ENCODE data around the gene DCC. TPM values are rescaled to one million over a fixed set of nuclear protein-coding genes. Genes with fewer than 3 reads are reported as not detected.

The DCC gene
- total and polyA plus RNA-seq, 2 of the 8 experiments (the other 6 are each of a cell fraction or from before 2014, with no cell fraction given), result 0.14 to 1.4 TPM

DNA sequence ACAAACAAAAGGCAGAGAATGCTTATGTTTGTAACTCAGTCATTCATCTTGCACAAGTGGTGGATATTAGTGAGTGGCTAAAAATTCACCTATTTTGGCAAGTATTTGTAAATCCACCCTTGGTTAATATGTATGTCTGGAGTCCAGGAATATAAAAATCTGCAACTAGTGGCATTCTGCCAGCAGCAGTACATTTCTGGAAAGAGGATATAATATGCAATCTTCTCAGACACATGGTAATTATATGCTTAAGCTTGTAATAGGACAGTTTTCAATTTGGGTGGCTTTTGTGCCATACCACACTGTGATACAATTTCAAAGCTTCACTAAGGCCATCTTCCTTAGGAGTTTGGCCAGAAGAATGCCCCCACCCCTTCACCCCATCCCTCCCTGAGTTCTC, 1191.2 kb downstream of the DCC start:
- H3K4ac ChIP-seq (replicated peaks; ENCODE audit: insufficient read length, low read depth, low read length), result no peak overlapping the region
- H3K4me1 ChIP-seq (replicated peaks in 1 of 4; ENCODE audit: control insufficient read depth in 3 of 4, insufficient read depth in 4 of 4, low read length in 3 of 4), result no peaks in the 10 kb centered on the region; a peak in 1 of 7 replicates
- H3K79me1 ChIP-seq (ENCODE audit: low read depth, low read length), result no peaks in the 10 kb centered on the region
- no peak overlapping the region for H2AK5ac ChIP-seq (ENCODE audit: low read depth, low read length)
- no peak overlapping the region for H3K23ac ChIP-seq (ENCODE audit: insufficient read length)
- no peak overlapping the region for H2BK120ac ChIP-seq (replicated peaks; ENCODE audit: low read depth, low read length)
- H3K79me2 ChIP-seq (ENCODE audit: control insufficient read depth in 1 of 2, insufficient read depth in 2 of 2, low read length in 2 of 2), result no peaks in the 10 kb centered on the region
- H4K91ac ChIP-seq (replicated peaks; ENCODE audit: insufficient read length, low read length), result no peak overlapping the region
- H3K56ac ChIP-seq (replicated peaks; ENCODE audit: insufficient read length, low read depth, low read length), result no peak overlapping the region
- H2BK5ac ChIP-seq (ENCODE audit: low read depth, low read length), result no peak overlapping the region
- ChIA-PET POLR2A (ENCODE audit: partially characterized antibody) (no interaction called here), CTCF (ENCODE audit: partially characterized antibody) (interaction anchor here (0.9 to 1.6 kb wide), 3 partner anchors 10 to 23 kb away, joined by 3 read pairs; no protein-coding TSS in a partner anchor)
- no peak overlapping the region for H4K8ac ChIP-seq (ENCODE audit: extremely low read depth, insufficient read depth, low read length)
- no peak overlapping the region for H3K27ac ChIP-seq (ENCODE audit: low read depth, low read length)
- H4K5ac ChIP-seq (ENCODE audit: insufficient read length, low read depth, low read length), result no peak overlapping the region
- no peaks in the 10 kb centered on the region for H3K9me3 ChIP-seq (ENCODE audit: insufficient read depth in 2 of 2, low read depth in 1 of 2, low read length in 1 of 2)
- H4K20me1 ChIP-seq (replicated peaks in 1 of 2; ENCODE audit: control insufficient read depth in 1 of 2, insufficient read depth in 2 of 2, low read length in 2 of 2), result no peaks in the 10 kb centered on the region
- no peak for DNase-seq (ENCODE audit: low read depth in 1 of 2, low spot score in 2 of 2)
- H3K9ac ChIP-seq (replicated peaks in 1 of 4; ENCODE audit: extremely low read depth in 1 of 4, low read depth in 3 of 4, low read length in 3 of 4), result no peak overlapping the region
- H3K4me3 ChIP-seq (ENCODE audit: extremely low read depth in 1 of 4, insufficient read depth in 2 of 4, low read depth in 3 of 4, low read length in 4 of 4), result no peak overlapping the region
- H3K36me3 ChIP-seq (ENCODE audit: control insufficient read depth in 2 of 4, insufficient read depth in 4 of 4, low read length in 3 of 4), result no peaks in the 10 kb centered on the region
- FAIRE-seq, result no peak
- no peak overlapping the region for H3K14ac ChIP-seq (ENCODE audit: insufficient read length)
- no peak overlapping the region for H2BK15ac ChIP-seq (ENCODE audit: low read length)
- H3K23me2 ChIP-seq (ENCODE audit: low read depth, low read length), result no peaks in the 10 kb centered on the region
- H2BK12ac ChIP-seq (ENCODE audit: low read depth, low read length), result no peak overlapping the region
- H3K4me2 ChIP-seq (ENCODE audit: insufficient read depth in 1 of 2, low read depth in 2 of 2, low read length in 2 of 2), result no peak overlapping the region
- H3K18ac ChIP-seq (ENCODE audit: extremely low read depth, low read length), result no peak overlapping the region
- H2BK20ac ChIP-seq (ENCODE audit: low read length), result no peak overlapping the region
- no peaks in the 10 kb centered on the region for H3K27me3 ChIP-seq (replicated peaks in 1 of 4; ENCODE audit: control insufficient read depth in 3 of 4, extremely low read depth in 1 of 4, insufficient read depth in 3 of 4, low read length in 3 of 4)
- no peak overlapping the region for H2AFZ ChIP-seq (ENCODE audit: low read length)
- no peak for TF ChIP-seq CEBPB (IDR thresholded peaks at IDR 0.05; ENCODE audit: low read depth, low read length)
- no peak for TF ChIP-seq NRF1 (IDR thresholded peaks at IDR 0.05; ENCODE audit: low read depth, low read length)
- TF ChIP-seq, protein P1, sequence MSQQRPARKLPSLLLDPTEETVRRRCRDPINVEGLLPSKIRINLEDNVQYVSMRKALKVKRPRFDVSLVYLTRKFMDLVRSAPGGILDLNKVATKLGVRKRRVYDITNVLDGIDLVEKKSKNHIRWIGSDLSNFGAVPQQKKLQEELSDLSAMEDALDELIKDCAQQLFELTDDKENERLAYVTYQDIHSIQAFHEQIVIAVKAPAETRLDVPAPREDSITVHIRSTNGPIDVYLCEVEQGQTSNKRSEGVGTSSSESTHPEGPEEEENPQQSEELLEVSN (IDR thresholded peaks at IDR 0.05), result no peak
- no peak for TF ChIP-seq GTF2F1 (IDR thresholded peaks at IDR 0.05; ENCODE audit: borderline replicate concordance, low read depth, low read length)
- no peak for TF ChIP-seq YY1 (IDR thresholded peaks at IDR 0.05; ENCODE audit: low read depth, low read length)
- TF ChIP-seq GABPA (IDR thresholded peaks at IDR 0.05; ENCODE audit: borderline replicate concordance, insufficient read depth, low read length), result no peak
- TF ChIP-seq EP300 (IDR thresholded peaks at IDR 0.05; ENCODE audit: borderline replicate concordance in 1 of 2, low read depth in 2 of 2, low read length in 2 of 2), result no peak
- no peak for TF ChIP-seq BCL11A (IDR thresholded peaks at IDR 0.05; ENCODE audit: low read depth in 2 of 2, low read length in 2 of 2)
- TF ChIP-seq BRCA1 (IDR thresholded peaks at IDR 0.05; ENCODE audit: low read depth, low read length), result no peak
- no peak for TF ChIP-seq TAF1 (IDR thresholded peaks at IDR 0.05; ENCODE audit: low read depth, low read length)
- TF ChIP-seq JUN (IDR thresholded peaks at IDR 0.05; ENCODE audit: low read depth, low read length), result no peak
- TF ChIP-seq, protein P2, sequence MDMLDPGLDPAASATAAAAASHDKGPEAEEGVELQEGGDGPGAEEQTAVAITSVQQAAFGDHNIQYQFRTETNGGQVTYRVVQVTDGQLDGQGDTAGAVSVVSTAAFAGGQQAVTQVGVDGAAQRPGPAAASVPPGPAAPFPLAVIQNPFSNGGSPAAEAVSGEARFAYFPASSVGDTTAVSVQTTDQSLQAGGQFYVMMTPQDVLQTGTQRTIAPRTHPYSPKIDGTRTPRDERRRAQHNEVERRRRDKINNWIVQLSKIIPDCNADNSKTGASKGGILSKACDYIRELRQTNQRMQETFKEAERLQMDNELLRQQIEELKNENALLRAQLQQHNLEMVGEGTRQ (IDR thresholded peaks at IDR 0.05; ENCODE audit: low read length), result no peak
- no peak for TF ChIP-seq CBX5 (IDR thresholded peaks at IDR 0.05; ENCODE audit: low read depth, low read length)
- no peak for TF ChIP-seq CHD1 (IDR thresholded peaks at IDR 0.05; ENCODE audit: low read depth, low read length)
- TF ChIP-seq CBX8 (IDR thresholded peaks at IDR 0.05; ENCODE audit: borderline replicate concordance, low read depth, low read length), result no peak

All from H1 (cell line).